Kidney epithelial cell (primary cell): Measurements from ENCODE around the gene LPCAT2. TPM values are rescaled to one million over a fixed set of nuclear protein-coding genes. Genes with fewer than 3 reads are reported as not detected.

ENCODE experiments used
- DNase-seq: peaks from one replicate; pipeline ENCODE4 v3.0.0-alpha.2; 2010; ENCODE audit warnings: low read depth
- H3K27me3 ChIP-seq: 2 replicates; pipeline ENCODE4 v1.6.0; 2011; ENCODE audit warnings: low read length; ENCODE audit not compliant: control insufficient read depth, insufficient read depth
- H3K36me3 ChIP-seq: 2 replicates; pipeline ENCODE4 v1.5.1; 2011; ENCODE audit warnings: low read length; ENCODE audit not compliant: control insufficient read depth, insufficient read depth
- H3K4me3 ChIP-seq: 2 replicates; pipeline ENCODE4 v1.5.1; 2011; ENCODE audit warnings: low read depth, mild to moderate bottlenecking, control low read depth, low read length
- total RNA-seq: library from RNA; depleted of rRNA; stranded (reverse); fragments of >200 nt; gene quantifications from 2 replicates; pipeline ENCODE4 v1.2.3, GENCODE V29; 2015
- TF ChIP-seq, protein P1 (sequence below): IDR thresholded peaks from 2 replicates; pipeline ENCODE4 v1.5.1; 2011; ENCODE audit warnings: mild to moderate bottlenecking, moderate library complexity, low read length, control low read depth, inconsistent platforms; ENCODE audit not compliant: insufficient read depth, poor library complexity, severe bottlenecking

Gene LPCAT2
- total RNA-seq, 1 donor from 2014 or later = 4.2 TPM

DNA sequence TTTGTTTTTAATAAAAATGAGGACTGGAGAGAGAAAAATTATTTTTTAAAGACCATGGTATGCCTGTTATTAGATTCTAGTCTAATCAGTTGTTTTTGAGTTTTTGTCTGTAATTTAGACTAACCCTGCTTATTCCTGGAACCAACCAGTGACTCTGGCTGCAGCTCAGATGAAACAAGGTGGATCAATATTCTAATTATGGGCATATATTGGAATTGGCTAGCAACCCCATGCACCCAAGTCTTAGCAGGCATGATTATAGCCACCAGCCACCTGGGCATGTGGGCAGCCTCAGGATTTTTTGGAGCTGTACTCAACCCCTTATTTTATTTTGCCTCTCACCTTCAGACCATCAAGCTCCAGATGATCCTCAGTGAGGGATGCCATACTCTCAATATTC lies 125.3 kb downstream of the LPCAT2 start:
- no peaks in the 10 kb centered on the region for H3K27me3 ChIP-seq
- H3K36me3 ChIP-seq = no peaks in the 10 kb centered on the region
- no peak overlapping the region for H3K4me3 ChIP-seq
- DNase-seq = no peak
- TF ChIP-seq, protein P1, sequence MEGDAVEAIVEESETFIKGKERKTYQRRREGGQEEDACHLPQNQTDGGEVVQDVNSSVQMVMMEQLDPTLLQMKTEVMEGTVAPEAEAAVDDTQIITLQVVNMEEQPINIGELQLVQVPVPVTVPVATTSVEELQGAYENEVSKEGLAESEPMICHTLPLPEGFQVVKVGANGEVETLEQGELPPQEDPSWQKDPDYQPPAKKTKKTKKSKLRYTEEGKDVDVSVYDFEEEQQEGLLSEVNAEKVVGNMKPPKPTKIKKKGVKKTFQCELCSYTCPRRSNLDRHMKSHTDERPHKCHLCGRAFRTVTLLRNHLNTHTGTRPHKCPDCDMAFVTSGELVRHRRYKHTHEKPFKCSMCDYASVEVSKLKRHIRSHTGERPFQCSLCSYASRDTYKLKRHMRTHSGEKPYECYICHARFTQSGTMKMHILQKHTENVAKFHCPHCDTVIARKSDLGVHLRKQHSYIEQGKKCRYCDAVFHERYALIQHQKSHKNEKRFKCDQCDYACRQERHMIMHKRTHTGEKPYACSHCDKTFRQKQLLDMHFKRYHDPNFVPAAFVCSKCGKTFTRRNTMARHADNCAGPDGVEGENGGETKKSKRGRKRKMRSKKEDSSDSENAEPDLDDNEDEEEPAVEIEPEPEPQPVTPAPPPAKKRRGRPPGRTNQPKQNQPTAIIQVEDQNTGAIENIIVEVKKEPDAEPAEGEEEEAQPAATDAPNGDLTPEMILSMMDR = no peak

Other genes with a start within 250 kb of the LPCAT2 start
- gene IRX6, start 184.9 kb upstream of the LPCAT2 start, total RNA-seq = 0.41 and 1.3 TPM in 2 replicates
- 188 and 216 TPM in 2 replicates for gene MMP2, start 29.9 kb upstream of the LPCAT2 start, total RNA-seq
- gene CAPNS2, start 57.6 kb downstream of the LPCAT2 start, total RNA-seq = not detected in 2 replicates
- gene SLC6A2, start 146.9 kb downstream of the LPCAT2 start, total RNA-seq = not detected in 2 replicates